Gastroesophageal sphincter (tissue), 4 donors: ENCODE results near the gene CCDC34. TPM values are rescaled to one million over a fixed set of nuclear protein-coding genes. Genes with fewer than 3 reads are reported as not detected.

Experiments used
- ATAC-seq: fragments of 150-250 bp; one replicate; pipeline ENCODE4 v1.9.1; 2016; ENCODE audit warnings: mild to moderate bottlenecking, moderate library complexity
- H3K27ac ChIP-seq, 4 donors: fragments of 200-600 bp; sonication (generic) in 3 of 4; 1 replicate in 3 of 4; 2 replicates in 1 of 4; pipeline ENCODE4 v1.5.1; 2016 to 2019
- H3K27me3 ChIP-seq: fragments of 200-600 bp; sonication (generic); one replicate; pipeline ENCODE4 v1.5.1; 2019
- H3K36me3 ChIP-seq, 2 donors: fragments of 200-600 bp; sonication (generic); one replicate each; pipeline ENCODE4 v1.5.1; 2019; ENCODE audit warnings: control low read depth in 1 of 2
- H3K4me1 ChIP-seq, 3 donors: fragments of 200-600 bp; sonication (generic); 1 replicate in 2 of 3; 2 replicates in 1 of 3; pipeline ENCODE4 v1.5.1; 2016 to 2019; ENCODE audit warnings: control low read depth in 2 of 3
- H3K4me3 ChIP-seq, 2 donors: fragments of 200-600 bp; sonication (generic); one replicate each; pipeline ENCODE4 v1.5.1; 2019; ENCODE audit warnings: mild to moderate bottlenecking in 1 of 2, moderate library complexity in 1 of 2
- H3K9me3 ChIP-seq, 3 donors: fragments of 200-600 bp; sonication (generic); one replicate each; pipeline ENCODE4 v1.5.1; 2017 to 2019; ENCODE audit warnings: control low read depth in 2 of 3
- EP300 ChIP-seq: sonication (generic); formaldehyde crosslinking; IDR thresholded peaks from one replicate; pipeline ENCODE4 v1.6.1; 2017; ENCODE audit warnings: antibody characterized with exemption, mild to moderate bottlenecking
- POLR2A ChIP-seq, 2 donors: fragments of 450-650 bp; IDR thresholded peaks; one replicate each; pipeline ENCODE4 v1.6.1; 2017; ENCODE audit warnings: antibody characterized with exemption in 2 of 2, mild to moderate bottlenecking in 2 of 2, moderate library complexity in 1 of 2
- POLR2AphosphoS5 ChIP-seq: sonication (generic); formaldehyde crosslinking; IDR thresholded peaks from one replicate; pipeline ENCODE4 v1.6.1; 2017; ENCODE audit warnings: antibody characterized with exemption
- WGBS, 2 donors: methylation state at CpG; one replicate each; pipeline ENCODE4 v1.1.5; 2018; ENCODE audit warnings: low coverage in 1 of 2; 5-methylcytosine and 5-hydroxymethylcytosine counted together
- total RNA-seq, 4 donors: library from RNA; depleted of rRNA; stranded (reverse); fragments of >200 nt; gene quantifications; one replicate each; pipeline ENCODE4 v1.1.0, GENCODE V29; 2016
- TF ChIP-seq, protein P1 (sequence below), 4 experiments: fragments of 200-600 bp in 2 of 4; fragments of 450-650 bp in 2 of 4; sonication (generic) in 1 of 4; IDR thresholded peaks; one replicate each; pipeline ENCODE4 v1.5.1; 2017 to 2019; ENCODE audit warnings: antibody characterized with exemption in 4 of 4, mild to moderate bottlenecking in 2 of 4, moderate library complexity in 2 of 4

CCDC34 gene
- total RNA-seq, 4 donors from 2014 or later, result 0.78 to 1.3 (median 1.1) TPM

DNA sequence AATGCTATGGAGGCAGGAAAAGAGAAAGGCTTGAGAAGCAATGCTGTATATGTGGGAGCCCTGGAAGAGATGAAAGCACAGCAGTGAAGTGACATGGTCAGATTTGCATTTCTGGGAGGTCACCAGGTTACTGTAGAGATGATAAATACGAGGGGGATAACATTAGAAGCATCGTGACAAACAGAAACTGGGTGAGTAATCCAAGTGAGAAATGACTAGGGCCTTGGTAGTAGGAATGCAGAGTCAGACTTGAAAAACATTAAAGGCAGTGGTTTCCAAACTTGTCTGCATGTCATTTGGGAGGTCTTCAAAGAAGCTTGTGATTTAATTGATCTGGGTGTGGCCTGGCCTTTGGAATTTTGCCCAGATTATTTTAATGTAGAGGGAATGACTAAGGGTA lies 43.9 kb downstream of the CCDC34 start:
- TF ChIP-seq POLR2A (IDR thresholded peaks at IDR 0.05), result no peak
- TF ChIP-seq, protein P1, sequence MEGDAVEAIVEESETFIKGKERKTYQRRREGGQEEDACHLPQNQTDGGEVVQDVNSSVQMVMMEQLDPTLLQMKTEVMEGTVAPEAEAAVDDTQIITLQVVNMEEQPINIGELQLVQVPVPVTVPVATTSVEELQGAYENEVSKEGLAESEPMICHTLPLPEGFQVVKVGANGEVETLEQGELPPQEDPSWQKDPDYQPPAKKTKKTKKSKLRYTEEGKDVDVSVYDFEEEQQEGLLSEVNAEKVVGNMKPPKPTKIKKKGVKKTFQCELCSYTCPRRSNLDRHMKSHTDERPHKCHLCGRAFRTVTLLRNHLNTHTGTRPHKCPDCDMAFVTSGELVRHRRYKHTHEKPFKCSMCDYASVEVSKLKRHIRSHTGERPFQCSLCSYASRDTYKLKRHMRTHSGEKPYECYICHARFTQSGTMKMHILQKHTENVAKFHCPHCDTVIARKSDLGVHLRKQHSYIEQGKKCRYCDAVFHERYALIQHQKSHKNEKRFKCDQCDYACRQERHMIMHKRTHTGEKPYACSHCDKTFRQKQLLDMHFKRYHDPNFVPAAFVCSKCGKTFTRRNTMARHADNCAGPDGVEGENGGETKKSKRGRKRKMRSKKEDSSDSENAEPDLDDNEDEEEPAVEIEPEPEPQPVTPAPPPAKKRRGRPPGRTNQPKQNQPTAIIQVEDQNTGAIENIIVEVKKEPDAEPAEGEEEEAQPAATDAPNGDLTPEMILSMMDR (IDR thresholded peaks at IDR 0.05), result no peak
- TF ChIP-seq POLR2AphosphoS5, result no peak
- WGBS, 2 donors, result 52 to 68% methylated on average over 2 of the region's 2 CpGs

DNA sequence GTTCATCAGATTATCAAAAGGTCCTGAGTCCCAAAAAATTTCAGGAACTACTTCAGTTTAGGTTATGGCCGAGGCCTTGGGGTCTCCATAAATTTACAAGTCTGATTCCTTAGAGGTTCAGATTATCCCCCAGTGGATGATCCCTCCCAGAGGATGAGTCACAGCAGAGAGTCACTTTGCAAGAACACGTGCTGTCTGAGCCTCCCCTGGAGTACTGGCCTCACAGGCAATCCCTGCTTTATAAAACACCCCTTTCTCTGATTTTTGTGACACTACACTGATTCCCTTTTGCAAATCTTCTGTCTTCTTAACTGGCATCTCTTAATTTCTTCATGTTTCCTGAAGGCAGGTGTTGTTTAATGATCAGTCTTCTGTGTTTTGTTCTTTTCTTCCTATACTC lies 45.3 kb downstream of the CCDC34 start:
- Histone ChIP-seq H3K36me3 (no peaks in the 10 kb centered on the region), H3K4me1 (no peaks in the 10 kb centered on the region), H3K27ac (no peak overlapping the region), H3K4me3 (no peak overlapping the region), H3K9me3 (no peaks in the 10 kb centered on the region), H3K27me3 (no peaks in the 10 kb centered on the region)
- no peak for ATAC-seq
- WGBS, 2 donors, result 80 to 84% methylated on average over 1 to 2 of the region's 2 CpGs
- TF ChIP-seq POLR2A (IDR thresholded peaks at IDR 0.05) (no peak), POLR2AphosphoS5 (no peak), EP300 (no peak)
- TF ChIP-seq, protein P1 (IDR thresholded peaks at IDR 0.05), result no peak

More for the DNA sequence above, 43.9 kb downstream of the CCDC34 start:
- no peak overlapping the region for H3K4me3 ChIP-seq
- no peaks in the 10 kb centered on the region for H3K9me3 ChIP-seq
- H3K27me3 ChIP-seq, result no peaks in the 10 kb centered on the region
- H3K36me3 ChIP-seq, result no peaks in the 10 kb centered on the region
- no peak for ATAC-seq
- H3K4me1 ChIP-seq, result no peaks in the 10 kb centered on the region
- H3K27ac ChIP-seq, result no peak overlapping the region

DNA sequence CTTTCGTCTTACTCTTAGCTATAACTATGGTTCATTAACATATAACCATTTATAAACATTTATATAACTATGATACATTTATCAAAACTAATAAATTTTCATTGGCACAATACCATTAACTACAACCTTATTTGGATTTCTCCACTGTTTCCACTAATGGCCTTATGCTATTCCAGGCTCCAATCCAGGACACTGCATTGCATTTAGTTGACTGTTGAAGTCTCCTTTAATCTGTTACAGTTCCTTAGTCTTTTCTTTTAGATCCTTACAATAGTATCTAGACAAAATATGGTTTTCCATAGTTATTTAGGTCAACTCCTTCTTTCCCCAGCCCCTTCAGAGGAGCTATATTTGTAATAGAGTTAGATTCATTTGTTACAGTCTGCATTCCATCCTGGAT lies 47.2 kb downstream of the CCDC34 start:
- no peaks in the 10 kb centered on the region for H3K4me1 ChIP-seq
- H3K9me3 ChIP-seq, result no peaks in the 10 kb centered on the region
- TF ChIP-seq, protein P1 (IDR thresholded peaks at IDR 0.05), result no peak
- TF ChIP-seq POLR2A (IDR thresholded peaks at IDR 0.05), result no peak
- no peak for TF ChIP-seq POLR2AphosphoS5
- no peak for TF ChIP-seq EP300
- no peaks in the 10 kb centered on the region for H3K36me3 ChIP-seq
- H3K27ac ChIP-seq, result no peak overlapping the region
- H3K4me3 ChIP-seq, result no peak overlapping the region
- WGBS, 2 donors, result 70 to 77% methylated on average over 1 of the region's 1 CpG
- no peaks in the 10 kb centered on the region for H3K27me3 ChIP-seq
- no peak for ATAC-seq

DNA sequence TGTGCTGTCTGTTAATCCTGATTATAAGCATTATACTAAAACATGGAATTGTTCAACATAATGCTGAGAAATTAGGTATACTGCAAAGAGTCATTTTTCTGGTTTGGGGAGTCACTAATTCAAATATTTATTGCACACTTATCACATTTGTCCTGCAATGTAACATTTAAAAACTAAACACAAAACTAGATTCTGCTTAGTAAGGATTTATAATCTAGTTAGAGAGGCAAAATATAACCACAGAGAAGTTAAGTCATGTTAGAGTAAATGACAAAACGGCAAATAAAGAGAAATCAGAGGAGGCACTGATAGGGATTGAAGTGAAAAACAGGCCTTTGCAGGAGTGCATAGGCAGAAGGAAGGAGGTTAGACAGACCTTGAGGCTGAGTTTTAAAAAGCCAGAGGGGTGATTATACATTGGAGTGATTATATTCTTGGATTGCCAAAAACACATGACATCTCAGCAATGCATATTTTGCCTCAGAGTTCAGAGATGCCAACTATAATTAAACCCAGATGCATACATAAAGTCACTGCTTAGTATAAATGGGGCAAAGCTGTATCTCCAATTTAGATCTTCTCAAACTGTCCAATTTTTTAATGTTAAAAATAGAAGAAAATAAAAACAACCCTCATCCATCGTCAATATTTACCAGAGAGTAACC lies 49.7 kb downstream of the CCDC34 start:
- no peaks in the 10 kb centered on the region for H3K4me1 ChIP-seq
- no peaks in the 10 kb centered on the region for H3K9me3 ChIP-seq
- no peak overlapping the region for H3K27ac ChIP-seq
- ATAC-seq, result no peak
- WGBS, 2 donors, result 77 to 84% methylated on average over 2 of the region's 2 CpGs
- TF ChIP-seq POLR2AphosphoS5 (no peak), EP300 (no peak), POLR2A (IDR thresholded peaks at IDR 0.05) (no peak)
- TF ChIP-seq, protein P1 (IDR thresholded peaks at IDR 0.05), result no peak
- no peak overlapping the region for H3K4me3 ChIP-seq
- H3K36me3 ChIP-seq, result no peaks in the 10 kb centered on the region
- H3K27me3 ChIP-seq, result no peaks in the 10 kb centered on the region

DNA sequence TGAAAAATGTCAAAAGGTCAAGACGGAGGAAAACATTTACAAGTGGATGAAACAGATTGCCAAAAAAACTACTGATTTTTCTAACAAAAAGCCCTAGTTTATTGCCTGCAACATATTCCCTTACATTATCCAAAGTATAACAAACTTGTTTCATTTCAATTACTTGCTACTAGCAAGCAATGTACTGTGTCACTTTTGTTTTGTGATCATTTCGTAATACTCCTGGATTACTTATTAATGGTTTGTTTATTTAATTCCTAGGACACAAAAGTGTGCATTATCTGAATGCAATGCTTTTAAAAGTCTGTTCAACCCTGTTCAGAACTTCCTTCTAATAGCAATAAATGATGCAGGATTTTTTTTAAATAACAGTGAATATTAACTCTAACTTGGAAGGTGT lies 50.9 kb downstream of the CCDC34 start:
- Histone ChIP-seq H3K4me1 (no peaks in the 10 kb centered on the region), H3K27me3 (no peaks in the 10 kb centered on the region), H3K4me3 (no peak overlapping the region), H3K36me3 (no peaks in the 10 kb centered on the region), H3K9me3 (no peaks in the 10 kb centered on the region), H3K27ac (no peak overlapping the region)
- WGBS, 2 donors, result 79 to 80% methylated on average over 2 of the region's 2 CpGs
- ATAC-seq, result no peak
- TF ChIP-seq, protein P1 (IDR thresholded peaks at IDR 0.05), result no peak
- TF ChIP-seq POLR2A (IDR thresholded peaks at IDR 0.05) (no peak), EP300 (no peak)
